HK-2 (cell line): ENCODE data around the gene MYH7.
"Not testable (repeated sequence)": the region's sequence is repeated elsewhere in the genome, so short reads cannot be mapped to it uniquely, and the experiment has no call there.

Experiments
- DNase-seq: peaks from one replicate; pipeline ENCODE4 v3.0.0-alpha.2; 2018; ENCODE audit not compliant: unreplicated experiment

Gene MYH7

GRCh38 chr14:23430016-23430722 lies 5.3 kb downstream of the MYH7 start:
- no peak for DNase-seq

GRCh38 chr14:23428686-23429495 lies 6.6 kb downstream of the MYH7 start:
- DNase-seq: no peak

- not testable (repeated sequence) for DNase-seq
These were observed 9.7 kb downstream of the MYH7 start for GRCh38 chr14:23425798-23426197.

GRCh38 chr14:23425169-23425568 lies 10.3 kb downstream of the MYH7 start:
- DNase-seq: no peak

GRCh38 chr14:23423657-23424056 lies 11.8 kb downstream of the MYH7 start:
- DNase-seq: no peak

- DNase-seq: no peak
These were observed 13.9 kb downstream of the MYH7 start for GRCh38 chr14:23421594-23421993.

- DNase-seq: not testable (repeated sequence)
These were observed 15.8 kb downstream of the MYH7 start for GRCh38 chr14:23419646-23420045.

- no peak for DNase-seq
These were observed 17.4 kb downstream of the MYH7 start for GRCh38 chr14:23418021-23418420.

- not testable (repeated sequence) for DNase-seq
These were observed 18.2 kb downstream of the MYH7 start for GRCh38 chr14:23417269-23417668.

GRCh38 chr14:23416801-23417200 lies 18.7 kb downstream of the MYH7 start:
- DNase-seq: no peak

- no peak for DNase-seq
These were observed 19.4 kb downstream of the MYH7 start for GRCh38 chr14:23415821-23416778.

GRCh38 chr14:23414906-23415820 lies 20.3 kb downstream of the MYH7 start:
- no peak for DNase-seq

GRCh38 chr14:23414254-23414653 lies 21.2 kb downstream of the MYH7 start:
- DNase-seq: no peak

GRCh38 chr14:23413681-23414080 lies 21.8 kb downstream of the MYH7 start:
- no peak for DNase-seq

- no peak for DNase-seq
These were observed 23.6 kb downstream of the MYH7 start for GRCh38 chr14:23411563-23412525.

GRCh38 chr14:23409966-23410635 lies 25.4 kb downstream of the MYH7 start:
- DNase-seq: no peak

GRCh38 chr14:23409475-23409874 lies 26.0 kb downstream of the MYH7 start:
- no peak for DNase-seq

GRCh38 chr14:23408307-23408630 lies 27.2 kb downstream of the MYH7 start:
- no peak for DNase-seq
